NAMALWA (cell line): ENCODE measurements around the gene UBA1.

Source experiments
- DNase-seq: peaks from one replicate; pipeline ENCODE4 v3.0.0-alpha.2; 2015; ENCODE audit warnings: low spot score

The UBA1 gene

GRCh38 chrX:47169726-47170515 lies 23.7 kb upstream of the UBA1 start:
- DNase-seq = no peak

GRCh38 chrX:47170861-47171692 lies 22.6 kb upstream of the UBA1 start:
- no peak for DNase-seq

- no peak for DNase-seq
Observed at GRCh38 chrX:47171996-47172395, 21.6 kb upstream of the UBA1 start.

GRCh38 chrX:47172549-47172948 lies 21.1 kb upstream of the UBA1 start:
- no peak for DNase-seq

- DNase-seq = no peak
Observed at GRCh38 chrX:47172971-47173792, 20.4 kb upstream of the UBA1 start.

GRCh38 chrX:47174376-47174775 lies 19.3 kb upstream of the UBA1 start:
- no peak for DNase-seq

- DNase-seq = no peak
Observed at GRCh38 chrX:47174846-47175587, 18.6 kb upstream of the UBA1 start.

- DNase-seq = no peak
Observed at GRCh38 chrX:47175588-47175980, 18.0 kb upstream of the UBA1 start.

GRCh38 chrX:47176101-47176740 lies 17.4 kb upstream of the UBA1 start:
- no peak for DNase-seq

GRCh38 chrX:47177079-47177478 lies 16.6 kb upstream of the UBA1 start:
- DNase-seq = no peak

- no peak for DNase-seq
Observed at GRCh38 chrX:47178337-47178736, 15.3 kb upstream of the UBA1 start.

GRCh38 chrX:47179221-47179927 lies 14.3 kb upstream of the UBA1 start:
- DNase-seq = no peak

- DNase-seq = no peak
Observed at GRCh38 chrX:47179928-47180255, 13.7 kb upstream of the UBA1 start.

- no peak for DNase-seq
Observed at GRCh38 chrX:47180346-47180745, 13.3 kb upstream of the UBA1 start.

- no peak for DNase-seq
Observed at GRCh38 chrX:47181301-47181700, 12.3 kb upstream of the UBA1 start.

- DNase-seq = no peak
Observed at GRCh38 chrX:47182106-47182700, 11.4 kb upstream of the UBA1 start.

- DNase-seq = no peak
Observed at GRCh38 chrX:47184486-47184885, 9.1 kb upstream of the UBA1 start.

GRCh38 chrX:47185241-47185640 lies 8.4 kb upstream of the UBA1 start:
- DNase-seq = no peak

- no peak for DNase-seq
Observed at GRCh38 chrX:47186096-47186740, 7.4 kb upstream of the UBA1 start.
